B cell (primary cell): ENCODE measurements around the gene KCND1. TPM values are rescaled to one million over a fixed set of nuclear protein-coding genes. Genes with fewer than 3 reads are reported as not detected.

Experiments
- ATAC-seq: fragments of 200-7000 bp; cut with Tn5 transposase; one replicate; pipeline ENCODE4 v1.10.0; 2021; ENCODE audit warnings: low read depth, mild to moderate bottlenecking, moderate number of reproducible peaks, moderate library complexity
- CTCF ChIA-PET: fragments of 350-600 bp; sonication (Branson Sonifier 250); formaldehyde crosslinking; loops from one replicate; lab custom pipeline; 2021; ENCODE audit warnings: antibody characterized with exemption, inconsistent platforms; lab: Charles Lee
- POLR2A ChIA-PET: fragments of 350-600 bp; sonication (Branson Sonifier 250); formaldehyde crosslinking; loops from one replicate; lab custom pipeline; 2021; ENCODE audit warnings: antibody characterized with exemption; lab: Charles Lee
- DNase-seq: peaks from one replicate; pipeline ENCODE4 v3.0.0; 2013
- H2AFZ ChIP-seq: 2 replicates; pipeline ENCODE4 v1.6.1; 2012; ENCODE audit warnings: mild to moderate bottlenecking, low read depth, low read length; ENCODE audit not compliant: insufficient read depth, poor library complexity, severe bottlenecking
- H3K27ac ChIP-seq, 2 donors: 1 replicate in 1 of 2; 2 replicates in 1 of 2; pipeline ENCODE4 v1.5.1; 2012 to 2013; ENCODE audit warnings: low read length in 2 of 2, mild to moderate bottlenecking in 2 of 2, moderate library complexity in 1 of 2
- H3K27me3 ChIP-seq, 4 experiments: fragments of 200-600 bp in 1 of 4; sonication (generic) in 1 of 4; replicated peaks in 1 of 4; 1 replicate in 2 of 4; 2 replicates in 2 of 4; pipeline versions ENCODE4 v1.6.1 to v1.7.0; 2013 to 2016; ENCODE audit warnings: low read length in 3 of 4, mild to moderate bottlenecking in 2 of 4, mixed read lengths in 1 of 4, moderate library complexity in 1 of 4; ENCODE audit not compliant: insufficient read depth in 4 of 4, control insufficient read depth in 3 of 4; ENCODE audit errors: control extremely low read depth in 1 of 4
- H3K36me3 ChIP-seq, 2 experiments: replicated peaks in 1 of 2; 1 replicate in 1 of 2; 2 replicates in 1 of 2; pipeline versions ENCODE4 v1.6.1 to v1.7.1; 2013; ENCODE audit warnings: low read length in 1 of 2; ENCODE audit not compliant: insufficient read depth in 2 of 2, control insufficient read depth in 1 of 2; ENCODE audit errors: control extremely low read depth in 1 of 2, extremely low read depth in 1 of 2
- H3K4me1 ChIP-seq, 2 donors: fragments of 200-600 bp in 1 of 2; sonication (generic) in 1 of 2; 1 replicate in 1 of 2; 2 replicates in 1 of 2; pipeline versions ENCODE4 v1.5.1 to v1.6.1; 2013 to 2017; ENCODE audit warnings: low read length in 2 of 2; ENCODE audit not compliant: control insufficient read depth in 2 of 2, insufficient read depth in 2 of 2
- H3K4me2 ChIP-seq: replicated peaks from 2 replicates; pipeline ENCODE3; 2012; ENCODE audit warnings: mild to moderate bottlenecking, low read depth, low read length; ENCODE audit not compliant: poor library complexity, severe bottlenecking
- H3K4me3 ChIP-seq, 5 experiments: fragments of 200-600 bp in 1 of 5; sonication (generic) in 1 of 5; 1 replicate in 3 of 5; 2 replicates in 2 of 5; pipeline versions ENCODE4 v1.5.1 to v1.7.0; 2011 to 2016; ENCODE audit warnings: low read length in 4 of 5, mild to moderate bottlenecking in 4 of 5, low read depth in 2 of 5, control low read depth in 1 of 5, moderate library complexity in 1 of 5; ENCODE audit not compliant: insufficient read depth in 1 of 5; ENCODE audit errors: control extremely low read depth in 1 of 5, extremely low read depth in 1 of 5
- H3K79me2 ChIP-seq: fragments of 200-600 bp; sonication (generic); one replicate; pipeline ENCODE4 v1.6.0; 2016; ENCODE audit warnings: low read length; ENCODE audit not compliant: control insufficient read depth, insufficient read depth
- H3K9ac ChIP-seq: fragments of 200-600 bp; sonication (generic); 2 replicates; pipeline ENCODE4 v1.6.1; 2017; ENCODE audit warnings: mild to moderate bottlenecking, low read length, moderate library complexity
- H3K9me3 ChIP-seq, 3 donors: one replicate each; pipeline versions ENCODE4 v1.6.1 to v1.7.1; 2013; ENCODE audit warnings: low read length in 2 of 3; ENCODE audit not compliant: control insufficient read depth in 2 of 3, insufficient read depth in 1 of 3; ENCODE audit errors: control extremely low read depth in 1 of 3
- H4K20me1 ChIP-seq: 2 replicates; pipeline ENCODE4 v1.6.0; 2012; ENCODE audit warnings: mild to moderate bottlenecking, low read length; ENCODE audit not compliant: insufficient read depth, control insufficient read depth, poor library complexity, severe bottlenecking
- H3K27ac Mint-ChIP-seq: one replicate; pipeline ENCODE4 v1.8.0; 2021; ENCODE audit warnings: mixed read lengths
- H3K27me3 Mint-ChIP-seq: one replicate; pipeline ENCODE4 v1.8.0; 2021; ENCODE audit warnings: mixed read lengths
- H3K4me1 Mint-ChIP-seq: one replicate; pipeline ENCODE4 v1.8.0; 2021; ENCODE audit warnings: mixed read lengths
- H3K4me3 Mint-ChIP-seq: one replicate; pipeline ENCODE4 v1.8.0; 2021; ENCODE audit warnings: mixed read lengths
- H3K9me3 Mint-ChIP-seq: one replicate; pipeline ENCODE4 v1.8.0; 2022; ENCODE audit warnings: mixed read lengths; ENCODE audit not compliant: insufficient read depth
- EZH2 ChIP-seq: IDR thresholded peaks from 2 replicates; pipeline ENCODE4 v1.6.1; 2012; ENCODE audit warnings: borderline replicate concordance, low read depth, mild to moderate bottlenecking, moderate library complexity, low read length; ENCODE audit not compliant: insufficient read depth, poor library complexity, severe bottlenecking
- WGBS: methylation state at CpG from one replicate; pipeline ENCODE4 v1.1.5; 2013; ENCODE audit warnings: missing lambda C conversion rate; ENCODE audit not compliant: insufficient coverage; 5-methylcytosine and 5-hydroxymethylcytosine counted together
- intact Hi-C: fragments of 100-400 bp; cut with micrococcal nuclease; formaldehyde crosslinking; loops from one replicate; pipeline ENCODE4 v1.10.0; 2022
- polyA minus RNA-seq: library from RNA; depleted of rRNA, polyadenylated mRNA; stranded (reverse); fragments of >200 nt; gene quantifications from 2 replicates; pipeline ENCODE4 v1.2.3, GENCODE V29; 2012
- polyA plus RNA-seq: library from polyadenylated mRNA; depleted of rRNA; stranded (reverse); fragments of >200 nt; gene quantifications from 2 replicates; pipeline ENCODE4 v1.2.3, GENCODE V29; 2012
- total RNA-seq, 2 donors: library from RNA; stranded (reverse); fragments of 120-200 nt in 1 of 2; gene quantifications; 1 replicate in 1 of 2; 2 replicates in 1 of 2; pipeline versions ENCODE4 v1.2.3 to v1.2.4, GENCODE V29; 2013 to 2022
- TF ChIP-seq, protein P1 (sequence below): fragments of 200-600 bp; IDR thresholded peaks from one replicate; pipeline ENCODE4 v1.8.0; 2022; ENCODE audit warnings: antibody characterized with exemption, mild to moderate bottlenecking

Gene KCND1
- 1.5 and 2.3 TPM in 2 replicates for total RNA-seq
- 0.26 TPM for total RNA-seq (2013)
- polyA plus RNA-seq, result 2.2 and 4.3 TPM in 2 replicates
- 0.86 and 1.6 TPM in 2 replicates for polyA minus RNA-seq

DNA sequence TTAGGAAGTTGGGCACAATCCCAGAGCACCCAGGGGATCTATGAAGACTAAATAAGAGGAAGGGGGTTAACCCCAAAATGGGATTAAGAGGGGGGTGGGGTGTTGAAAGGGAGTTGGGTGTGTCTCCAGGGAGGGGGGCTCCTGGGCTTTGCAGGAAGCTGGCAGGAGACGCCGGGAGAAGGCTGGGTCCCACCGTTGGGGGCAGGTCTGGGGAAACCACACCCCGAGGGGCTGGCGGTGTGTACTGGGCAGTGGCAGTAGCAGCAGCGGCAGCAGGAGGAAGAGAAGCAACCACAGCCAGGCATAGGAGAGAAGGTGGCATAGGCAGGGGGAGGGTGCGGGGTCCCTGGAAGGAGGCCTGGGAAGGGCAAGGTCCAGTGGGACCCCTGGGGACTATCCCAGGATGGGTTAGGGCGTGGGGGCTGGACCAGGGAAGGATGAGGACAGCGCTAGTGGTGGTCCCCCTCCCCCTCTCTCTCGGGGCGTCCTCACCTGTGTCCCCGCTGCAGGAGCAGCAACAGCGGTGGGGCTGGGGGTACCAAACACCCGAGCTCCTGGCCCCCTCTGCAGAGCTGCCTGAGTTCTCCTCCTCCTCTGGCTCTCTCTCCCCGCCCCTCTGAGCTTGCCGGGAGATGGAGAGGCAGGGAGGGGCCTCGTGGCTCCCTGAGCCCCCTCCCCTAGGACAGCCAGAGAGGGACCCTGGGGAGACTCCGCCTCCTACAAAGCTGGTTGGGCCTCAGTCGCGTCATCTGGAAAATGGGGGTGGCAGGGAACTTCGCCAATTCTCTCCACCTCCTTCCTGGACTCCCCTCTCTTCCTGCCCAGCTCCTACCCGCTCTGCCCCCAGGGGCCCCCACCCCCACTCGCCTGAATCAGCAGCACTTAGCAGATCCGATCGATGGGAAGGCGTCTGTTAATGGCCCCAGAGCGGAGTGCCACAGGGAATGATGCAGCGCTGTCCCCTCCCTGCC, at the start of gene KCND1:
Gene KCND1, minus strand, starts transcription at position 596 of the 971 bp plus-strand sequence. CDS start 1,573 bp downstream, outside the sequence.
- peak within 1 kb of the TSS; percentile 50 for H3K27ac Mint-ChIP-seq
- no peaks in the 10 kb centered on the region for H3K9me3 Mint-ChIP-seq
- POLR2A ChIA-PET, result interaction anchor here (1.2 kb wide), 1 partner anchor 12 kb away, joined by 3 read pairs; no protein-coding TSS in a partner anchor
- Histone ChIP-seq H3K4me2 (peak within 1 kb of the TSS; percentile 71), H3K9ac (peak within 1 kb of the TSS; percentile 37), H4K20me1 (no peaks in the 10 kb centered on the region), H3K27ac (no peak within 1 kb of the TSS), H3K4me3 (peak within 1 kb of the TSS in 4 of 5 experiments; percentile 13 to 41 (median 28)), H3K9me3 (no peaks in the 10 kb centered on the region), H3K27me3 (no peaks in the 10 kb centered on the region), H3K79me2 (no peaks in the 10 kb centered on the region), H2AFZ (peak within 1 kb of the TSS; percentile 32), H3K36me3 (peaks cover 0 to 7% of the 10 kb centered on the region in 2 experiments), H3K4me1 (peaks cover 12 to 14% of the 10 kb centered on the region in 2 donors)
- no peaks in the 10 kb centered on the region for H3K27me3 Mint-ChIP-seq
- peaks cover 15% of the 10 kb centered on the region for H3K4me1 Mint-ChIP-seq
- intact Hi-C loops, result loop anchor here (1.0 kb wide), 1 partner anchor 72 kb away; the partner anchor contains the start of gene TFE3
- DNase-seq (no peak), ATAC-seq (peak; percentile 33)
- TF ChIP-seq, protein P1, sequence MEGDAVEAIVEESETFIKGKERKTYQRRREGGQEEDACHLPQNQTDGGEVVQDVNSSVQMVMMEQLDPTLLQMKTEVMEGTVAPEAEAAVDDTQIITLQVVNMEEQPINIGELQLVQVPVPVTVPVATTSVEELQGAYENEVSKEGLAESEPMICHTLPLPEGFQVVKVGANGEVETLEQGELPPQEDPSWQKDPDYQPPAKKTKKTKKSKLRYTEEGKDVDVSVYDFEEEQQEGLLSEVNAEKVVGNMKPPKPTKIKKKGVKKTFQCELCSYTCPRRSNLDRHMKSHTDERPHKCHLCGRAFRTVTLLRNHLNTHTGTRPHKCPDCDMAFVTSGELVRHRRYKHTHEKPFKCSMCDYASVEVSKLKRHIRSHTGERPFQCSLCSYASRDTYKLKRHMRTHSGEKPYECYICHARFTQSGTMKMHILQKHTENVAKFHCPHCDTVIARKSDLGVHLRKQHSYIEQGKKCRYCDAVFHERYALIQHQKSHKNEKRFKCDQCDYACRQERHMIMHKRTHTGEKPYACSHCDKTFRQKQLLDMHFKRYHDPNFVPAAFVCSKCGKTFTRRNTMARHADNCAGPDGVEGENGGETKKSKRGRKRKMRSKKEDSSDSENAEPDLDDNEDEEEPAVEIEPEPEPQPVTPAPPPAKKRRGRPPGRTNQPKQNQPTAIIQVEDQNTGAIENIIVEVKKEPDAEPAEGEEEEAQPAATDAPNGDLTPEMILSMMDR, result no peak
- TF ChIP-seq EZH2, result no peak
- CTCF ChIA-PET, result interaction anchor here (0.7 to 3.5 kb wide), 10 partner anchors 9 to 1587 kb away, joined by 3 to 16 read pairs (median 4); partner anchors contain the start of genes OTUD5 and TFE3
- peak within 1 kb of the TSS; percentile 66 for H3K4me3 Mint-ChIP-seq
- WGBS, result 0% methylated on average over 1 of the region's 28 CpGs
